DOHH2 (cell line): ENCODE measurements around the gene TP53AIP1.

ENCODE experiments used
- H3F3A ChIP-seq: fragments of 200-600 bp; sonication (generic), shearing (Covaris generic); 2 replicates; pipeline ENCODE4 v1.6.0; 2016; ENCODE audit warnings: antibody characterized with exemption, mild to moderate bottlenecking; ENCODE audit not compliant: control insufficient read depth, insufficient read depth
- H3K27ac ChIP-seq: fragments of 200-600 bp; sonication (generic); 2 replicates; pipeline ENCODE4 v1.5.1; 2014; ENCODE audit warnings: low read depth, mild to moderate bottlenecking, low read length, moderate library complexity
- H3K27me3 ChIP-seq: fragments of 200-600 bp; sonication (generic); 2 replicates; pipeline ENCODE4 v1.6.1; 2014; ENCODE audit warnings: mild to moderate bottlenecking, low read length, mixed read lengths; ENCODE audit not compliant: control insufficient read depth
- H3K36me3 ChIP-seq: fragments of 200-600 bp; sonication (generic); 2 replicates; pipeline ENCODE4 v1.6.1; 2014; ENCODE audit warnings: mild to moderate bottlenecking, low read length, moderate library complexity, mixed read lengths; ENCODE audit not compliant: control insufficient read depth
- H3K4me1 ChIP-seq: fragments of 200-600 bp; sonication (generic); 2 replicates; pipeline ENCODE4 v1.6.1; 2014; ENCODE audit warnings: mild to moderate bottlenecking, low read length, mixed read lengths; ENCODE audit not compliant: control insufficient read depth
- H3K4me2 ChIP-seq: fragments of 200-600 bp; sonication (generic); 2 replicates; pipeline ENCODE4 v1.6.0; 2014; ENCODE audit warnings: mild to moderate bottlenecking, low read length, moderate library complexity
- H3K4me3 ChIP-seq: fragments of 200-600 bp; sonication (generic); 2 replicates; pipeline ENCODE4 v1.5.1; 2014; ENCODE audit warnings: mild to moderate bottlenecking, low read length, mixed read lengths
- H3K79me2 ChIP-seq: fragments of 200-600 bp; sonication (generic); 2 replicates; pipeline ENCODE4 v1.6.1; 2014; ENCODE audit warnings: mild to moderate bottlenecking, low read length, mixed read lengths; ENCODE audit not compliant: control insufficient read depth
- H3K9me2 ChIP-seq: fragments of 200-600 bp; sonication (generic); replicated peaks from 2 replicates; pipeline ENCODE4 v1.6.1; 2014; ENCODE audit warnings: mild to moderate bottlenecking, low read length, mixed read lengths; ENCODE audit not compliant: control insufficient read depth
- H3K9me3 ChIP-seq: fragments of 200-600 bp; sonication (generic); 2 replicates; pipeline ENCODE4 v1.6.1; 2014; ENCODE audit warnings: antibody characterized with exemption, low read length, mixed read lengths; ENCODE audit not compliant: control insufficient read depth, insufficient read depth
- H4K20me1 ChIP-seq: fragments of 200-600 bp; sonication (generic); 2 replicates; pipeline ENCODE4 v1.6.0; 2014; ENCODE audit warnings: low read depth, mild to moderate bottlenecking, antibody characterized with exemption, low read length, moderate library complexity; ENCODE audit not compliant: control insufficient read depth, insufficient read depth
- EZH2phosphoT487 ChIP-seq: fragments of 200-600 bp; sonication (generic); IDR thresholded peaks from 2 replicates; pipeline ENCODE4 v1.6.1; 2017; ENCODE audit warnings: borderline replicate concordance, mild to moderate bottlenecking, antibody characterized with exemption, low read length, moderate library complexity, mixed read lengths
- TF ChIP-seq, protein P1 (sequence below): fragments of 200-600 bp; sonication (generic); IDR thresholded peaks from one replicate; pipeline ENCODE4 v1.5.1; 2014; ENCODE audit warnings: antibody characterized with exemption, mild to moderate bottlenecking, low read depth, low read length; ENCODE audit not compliant: poor library complexity, severe bottlenecking

The TP53AIP1 gene, protein sequence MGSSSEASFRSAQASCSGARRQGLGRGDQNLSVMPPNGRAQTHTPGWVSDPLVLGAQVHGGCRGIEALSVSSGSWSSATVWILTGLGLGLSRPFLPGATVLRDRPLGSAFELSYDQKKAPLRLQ

DNA sequence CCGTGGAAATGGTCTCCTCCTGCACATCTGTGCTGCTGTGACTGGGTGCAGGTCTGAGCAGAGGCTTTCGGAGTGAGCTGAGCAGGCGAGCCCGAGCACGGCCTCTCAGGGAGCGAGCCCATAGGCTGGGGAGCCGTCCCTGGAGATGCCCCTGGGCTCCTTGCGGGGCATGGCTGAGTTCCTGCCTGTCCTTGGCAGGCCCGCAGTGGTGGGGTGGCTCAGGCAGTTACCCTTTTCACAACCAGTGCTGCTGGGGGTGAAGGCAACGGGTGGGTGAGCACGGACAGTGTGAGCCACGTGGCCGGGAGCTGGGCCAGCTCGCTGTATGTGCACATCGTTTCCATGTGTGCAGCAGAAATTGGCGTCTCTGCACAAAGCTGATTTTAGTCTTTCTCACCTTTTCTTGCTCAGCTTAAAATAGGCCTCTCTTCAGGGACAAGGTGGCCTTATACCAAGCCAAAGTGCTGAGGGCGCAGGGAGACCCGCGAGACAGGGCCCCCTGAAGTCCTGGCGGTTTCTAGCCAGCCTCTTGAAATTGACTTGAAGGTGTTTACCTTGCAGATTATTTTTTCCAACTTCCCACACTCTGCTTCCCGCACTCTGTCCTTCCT lies at the start of gene TP53AIP1:
TSS of gene TP53AIP1 (minus strand) at position 55 of the 611 bp plus-strand sequence. CDS start 5,053 bp downstream, outside the sequence.
- Histone ChIP-seq H3K36me3 (no peaks in the 10 kb centered on the region), H3K4me1 (no peaks in the 10 kb centered on the region), H3K9me2 (no peaks in the 10 kb centered on the region), H3K4me2 (no peak within 1 kb of the TSS), H3K27ac (no peak within 1 kb of the TSS), H3K27me3 (no peaks in the 10 kb centered on the region; the same call in 1 of the 2 replicates), H3F3A (no peaks in the 10 kb centered on the region), H3K79me2 (no peaks in the 10 kb centered on the region), H3K9me3 (no peaks in the 10 kb centered on the region), H3K4me3 (no peak within 1 kb of the TSS), H4K20me1 (no peaks in the 10 kb centered on the region)
- no peak for TF ChIP-seq EZH2phosphoT487
- TF ChIP-seq, protein P1, sequence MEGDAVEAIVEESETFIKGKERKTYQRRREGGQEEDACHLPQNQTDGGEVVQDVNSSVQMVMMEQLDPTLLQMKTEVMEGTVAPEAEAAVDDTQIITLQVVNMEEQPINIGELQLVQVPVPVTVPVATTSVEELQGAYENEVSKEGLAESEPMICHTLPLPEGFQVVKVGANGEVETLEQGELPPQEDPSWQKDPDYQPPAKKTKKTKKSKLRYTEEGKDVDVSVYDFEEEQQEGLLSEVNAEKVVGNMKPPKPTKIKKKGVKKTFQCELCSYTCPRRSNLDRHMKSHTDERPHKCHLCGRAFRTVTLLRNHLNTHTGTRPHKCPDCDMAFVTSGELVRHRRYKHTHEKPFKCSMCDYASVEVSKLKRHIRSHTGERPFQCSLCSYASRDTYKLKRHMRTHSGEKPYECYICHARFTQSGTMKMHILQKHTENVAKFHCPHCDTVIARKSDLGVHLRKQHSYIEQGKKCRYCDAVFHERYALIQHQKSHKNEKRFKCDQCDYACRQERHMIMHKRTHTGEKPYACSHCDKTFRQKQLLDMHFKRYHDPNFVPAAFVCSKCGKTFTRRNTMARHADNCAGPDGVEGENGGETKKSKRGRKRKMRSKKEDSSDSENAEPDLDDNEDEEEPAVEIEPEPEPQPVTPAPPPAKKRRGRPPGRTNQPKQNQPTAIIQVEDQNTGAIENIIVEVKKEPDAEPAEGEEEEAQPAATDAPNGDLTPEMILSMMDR, result no peak

DNA sequence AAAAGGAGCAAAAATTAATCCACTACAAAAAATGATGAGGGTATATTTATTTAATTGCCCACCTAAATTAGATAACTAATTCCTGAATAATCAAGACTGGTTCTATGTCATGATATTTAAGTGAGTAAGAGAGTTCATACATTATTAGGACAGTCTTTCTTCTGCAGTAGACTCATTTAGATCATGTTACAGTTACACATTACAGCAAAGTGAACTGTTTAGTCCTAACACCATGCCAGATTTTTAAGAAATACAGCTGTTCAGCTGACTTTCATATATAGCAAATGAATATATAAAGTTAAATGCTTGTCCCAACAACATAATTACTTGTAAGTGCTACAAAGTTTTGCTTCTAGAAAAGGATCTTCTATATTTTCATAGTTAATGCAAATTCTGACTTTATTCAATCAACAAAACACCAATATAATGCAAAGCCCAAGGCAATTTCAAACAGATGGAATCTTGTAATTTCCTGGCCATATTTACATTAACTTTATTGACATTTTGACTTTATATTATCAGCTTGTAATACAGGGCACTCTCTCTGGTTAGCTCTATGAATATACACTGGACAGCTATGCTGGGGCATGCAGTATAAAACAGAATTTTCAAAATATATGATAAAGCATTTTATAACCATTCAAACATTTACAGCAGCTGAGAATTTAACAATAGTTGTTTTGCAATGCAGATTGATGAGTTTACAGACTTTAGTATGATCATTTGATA lies 45.7 kb upstream of the TP53AIP1 start:
- Histone ChIP-seq H3F3A (no peaks in the 10 kb centered on the region), H3K27me3 (peaks cover 4% of the 10 kb centered on the region; the same call in 1 of the 2 replicates), H3K4me3 (no peak overlapping the region), H3K9me3 (no peaks in the 10 kb centered on the region), H4K20me1 (no peaks in the 10 kb centered on the region), H3K4me2 (no peak overlapping the region), H3K27ac (no peak overlapping the region), H3K79me2 (no peaks in the 10 kb centered on the region), H3K4me1 (no peaks in the 10 kb centered on the region), H3K9me2 (no peaks in the 10 kb centered on the region), H3K36me3 (no peaks in the 10 kb centered on the region)
- TF ChIP-seq, protein P1, result no peak
- TF ChIP-seq EZH2phosphoT487, result no peak

DNA sequence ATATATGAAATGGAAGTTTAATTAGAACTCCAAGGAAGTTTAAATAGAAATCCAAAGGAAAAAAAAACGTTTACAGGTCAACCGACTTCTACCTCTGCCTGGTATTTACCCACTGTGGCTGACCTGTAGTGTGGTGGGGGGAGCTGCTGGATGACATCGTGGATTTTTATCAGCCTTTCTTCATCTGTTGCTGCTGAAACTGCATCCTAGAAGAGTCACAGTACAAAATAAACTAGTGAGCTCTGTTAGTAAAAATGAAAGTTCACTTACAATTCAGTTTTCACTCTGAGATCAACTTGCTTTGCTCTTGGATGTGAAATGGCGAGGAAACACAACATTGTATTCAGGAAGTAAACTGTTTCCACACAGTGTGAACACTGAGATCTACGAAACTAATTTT lies 43.2 kb upstream of the TP53AIP1 start:
- Histone ChIP-seq H3K4me1 (no peaks in the 10 kb centered on the region), H4K20me1 (no peaks in the 10 kb centered on the region)
- TF ChIP-seq, protein P1, result no peak
- no peak for TF ChIP-seq EZH2phosphoT487

More for the DNA sequence above, 43.2 kb upstream of the TP53AIP1 start:
- Histone ChIP-seq H3K9me3 (no peaks in the 10 kb centered on the region), H3K79me2 (no peaks in the 10 kb centered on the region), H3K4me3 (no peak overlapping the region), H3K27ac (no peak overlapping the region), H3K27me3 (peaks cover 7% of the 10 kb centered on the region; the same call in 1 of the 2 replicates), H3K9me2 (no peaks in the 10 kb centered on the region), H3K4me2 (no peak overlapping the region), H3K36me3 (no peaks in the 10 kb centered on the region), H3F3A (no peaks in the 10 kb centered on the region)
